GM12865 (cell line): Measurements from ENCODE around the gene OAS3.
A peak's percentile ranks its signal among the peaks of the same experiment; 100 is the strongest.

Experiments used
- DNase-seq: peaks from one replicate; pipeline ENCODE4 v3.0.0; 2010; ENCODE audit warnings: low read depth
- H3K4me3 ChIP-seq: 2 replicates; pipeline ENCODE4 v1.5.1; 2011; ENCODE audit warnings: mild to moderate bottlenecking, low read depth, low read length, control low read depth
- TF ChIP-seq, protein P1 (sequence below): IDR thresholded peaks from 2 replicates; pipeline ENCODE4 v1.5.1; 2011; ENCODE audit warnings: low read length, control low read depth, low read depth, inconsistent platforms; ENCODE audit not compliant: insufficient read depth; ENCODE audit errors: missing control alignments

OAS3 gene

DNA sequence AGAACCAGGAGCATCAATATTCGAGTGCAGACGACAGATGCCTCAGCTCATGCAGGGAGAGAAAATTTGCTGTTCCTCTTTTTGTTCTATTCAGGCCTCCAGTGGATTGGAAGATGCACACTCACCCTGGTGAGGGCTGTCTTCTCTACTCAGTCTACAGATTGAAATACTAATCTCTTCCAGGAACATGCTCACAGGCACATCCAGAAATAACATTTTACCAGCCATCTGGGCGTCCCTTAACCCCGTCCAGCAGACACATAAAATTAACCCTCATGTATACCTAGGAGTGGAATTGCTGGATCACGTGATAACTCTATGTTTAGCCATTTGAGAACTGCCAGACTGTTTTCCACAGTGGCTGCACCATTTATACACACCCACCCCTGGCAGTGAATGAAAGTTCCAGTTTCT lies 35.6 kb downstream of the OAS3 start:
- no peak overlapping the region for H3K4me3 ChIP-seq
- DNase-seq, result no peak
- TF ChIP-seq, protein P1, sequence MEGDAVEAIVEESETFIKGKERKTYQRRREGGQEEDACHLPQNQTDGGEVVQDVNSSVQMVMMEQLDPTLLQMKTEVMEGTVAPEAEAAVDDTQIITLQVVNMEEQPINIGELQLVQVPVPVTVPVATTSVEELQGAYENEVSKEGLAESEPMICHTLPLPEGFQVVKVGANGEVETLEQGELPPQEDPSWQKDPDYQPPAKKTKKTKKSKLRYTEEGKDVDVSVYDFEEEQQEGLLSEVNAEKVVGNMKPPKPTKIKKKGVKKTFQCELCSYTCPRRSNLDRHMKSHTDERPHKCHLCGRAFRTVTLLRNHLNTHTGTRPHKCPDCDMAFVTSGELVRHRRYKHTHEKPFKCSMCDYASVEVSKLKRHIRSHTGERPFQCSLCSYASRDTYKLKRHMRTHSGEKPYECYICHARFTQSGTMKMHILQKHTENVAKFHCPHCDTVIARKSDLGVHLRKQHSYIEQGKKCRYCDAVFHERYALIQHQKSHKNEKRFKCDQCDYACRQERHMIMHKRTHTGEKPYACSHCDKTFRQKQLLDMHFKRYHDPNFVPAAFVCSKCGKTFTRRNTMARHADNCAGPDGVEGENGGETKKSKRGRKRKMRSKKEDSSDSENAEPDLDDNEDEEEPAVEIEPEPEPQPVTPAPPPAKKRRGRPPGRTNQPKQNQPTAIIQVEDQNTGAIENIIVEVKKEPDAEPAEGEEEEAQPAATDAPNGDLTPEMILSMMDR, result no peak

DNA sequence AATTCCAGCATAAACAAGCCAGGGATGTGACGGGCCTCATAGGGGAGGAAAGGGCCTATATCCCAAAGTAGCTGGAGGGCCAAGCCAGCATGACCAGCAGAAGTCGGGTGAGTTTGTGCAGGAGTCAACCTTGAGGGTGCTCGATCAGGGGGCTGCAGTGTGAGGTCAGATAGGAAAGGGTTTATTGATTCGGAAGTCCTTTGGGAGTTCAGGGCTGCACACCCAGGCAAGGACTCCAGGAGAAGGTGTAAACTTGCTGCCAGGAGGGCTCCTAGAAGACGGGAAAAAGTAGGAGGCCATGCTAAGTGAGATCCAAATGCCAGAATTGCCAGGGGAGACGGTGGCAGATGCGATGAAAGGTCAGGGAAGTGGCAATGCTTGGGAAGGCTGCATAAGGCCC lies 36.6 kb downstream of the OAS3 start:
- TF ChIP-seq, protein P1, result no peak
- DNase-seq, result no peak
- H3K4me3 ChIP-seq, result no peak overlapping the region

DNA sequence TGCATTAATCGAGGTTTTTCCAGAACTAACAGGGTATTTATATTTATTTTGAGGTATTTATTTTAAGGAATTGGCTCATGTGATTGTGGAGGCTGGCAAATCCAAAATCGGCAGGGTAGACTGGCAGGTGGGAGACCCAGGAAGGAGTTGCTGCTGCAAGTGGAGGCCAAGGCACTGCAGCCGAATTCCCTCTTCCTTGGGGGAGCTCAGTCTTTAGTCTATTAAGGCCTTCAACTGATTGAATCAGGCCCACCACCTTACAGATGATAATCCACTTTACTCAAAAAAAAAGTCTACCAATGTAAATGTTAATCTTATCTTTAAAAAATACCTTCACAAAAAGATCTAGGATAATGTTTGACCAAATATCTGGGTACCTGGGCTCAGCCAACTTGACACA lies 38.9 kb downstream of the OAS3 start:
- H3K4me3 ChIP-seq, result peak overlapping the region; percentile 85
- DNase-seq, result no peak
- TF ChIP-seq, protein P1, result no peak

DNA sequence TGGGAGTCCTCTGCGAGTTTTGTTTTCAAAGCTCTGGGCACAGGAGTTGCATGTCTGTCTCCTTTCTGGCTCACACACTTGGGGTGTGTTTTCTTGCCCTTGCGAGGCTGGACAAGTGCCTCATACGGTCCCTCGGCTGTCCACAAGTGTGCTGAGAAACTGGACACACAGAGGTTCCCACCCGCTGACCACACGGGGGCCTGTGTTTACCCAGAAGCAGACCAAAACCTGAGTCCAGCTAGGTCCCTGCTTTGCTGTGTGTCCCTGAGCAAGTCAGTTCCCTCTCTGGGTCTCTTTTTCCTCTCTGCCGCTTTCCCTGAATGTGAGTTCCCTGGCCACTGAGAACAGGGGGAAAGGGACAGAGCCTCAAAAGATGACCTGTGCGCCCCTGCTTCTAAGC lies 39.4 kb downstream of the OAS3 start:
- peak overlapping the region; percentile 85 for H3K4me3 ChIP-seq
- TF ChIP-seq, protein P1, result no peak
- peak; percentile 44 for DNase-seq

DNA sequence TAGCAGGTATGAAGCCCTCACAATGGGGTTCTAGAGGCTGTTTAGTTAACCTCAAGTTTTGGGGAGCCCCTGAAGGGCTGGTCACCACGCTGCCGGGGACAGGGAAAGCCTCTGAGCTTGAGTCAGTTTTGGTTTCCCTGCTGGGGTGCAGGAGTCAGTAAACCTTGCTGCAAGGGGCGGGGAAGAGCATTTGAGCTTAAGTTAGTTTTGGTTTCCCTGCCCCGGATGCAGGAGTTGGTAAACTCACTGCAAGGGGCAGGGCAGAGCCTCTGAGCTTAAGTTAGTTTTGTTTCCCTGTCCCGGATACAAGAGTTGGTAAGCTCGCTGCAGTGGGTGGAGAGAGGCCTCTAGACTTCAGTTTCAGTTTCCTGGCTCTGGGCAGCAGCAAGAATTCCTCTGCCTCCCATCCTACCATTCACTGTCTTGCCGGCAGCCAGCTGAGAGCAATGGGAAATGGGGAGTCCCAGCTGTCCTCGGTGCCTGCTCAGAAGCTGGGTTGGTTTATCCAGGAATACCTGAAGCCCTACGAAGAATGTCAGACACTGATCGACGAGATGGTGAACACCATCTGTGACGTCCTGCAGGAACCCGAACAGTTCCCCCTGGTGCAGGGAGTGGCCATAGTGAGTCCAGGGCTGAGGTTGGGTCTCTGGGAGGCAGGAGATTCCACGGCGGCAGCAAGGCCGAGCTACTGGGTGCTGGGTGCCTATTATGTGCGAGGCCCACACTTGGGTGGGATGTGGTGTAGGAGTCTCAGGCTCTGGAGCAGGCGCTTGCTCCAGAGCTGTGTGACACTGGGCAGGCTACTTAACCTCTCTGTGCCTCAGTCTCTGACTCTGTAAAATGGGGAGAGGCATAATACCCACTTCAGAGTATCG lies 40.1 kb downstream of the OAS3 start, which contains the start of gene OAS2:
OAS2 (plus strand) TSS at position 357 of the 878 bp plus-strand sequence; CDS start at position 447, 90 bp downstream.
- TF ChIP-seq, protein P1, result no peak
- peak; percentile 99 for DNase-seq
- peak within 1 kb of the TSS; percentile 85 for H3K4me3 ChIP-seq

DNA sequence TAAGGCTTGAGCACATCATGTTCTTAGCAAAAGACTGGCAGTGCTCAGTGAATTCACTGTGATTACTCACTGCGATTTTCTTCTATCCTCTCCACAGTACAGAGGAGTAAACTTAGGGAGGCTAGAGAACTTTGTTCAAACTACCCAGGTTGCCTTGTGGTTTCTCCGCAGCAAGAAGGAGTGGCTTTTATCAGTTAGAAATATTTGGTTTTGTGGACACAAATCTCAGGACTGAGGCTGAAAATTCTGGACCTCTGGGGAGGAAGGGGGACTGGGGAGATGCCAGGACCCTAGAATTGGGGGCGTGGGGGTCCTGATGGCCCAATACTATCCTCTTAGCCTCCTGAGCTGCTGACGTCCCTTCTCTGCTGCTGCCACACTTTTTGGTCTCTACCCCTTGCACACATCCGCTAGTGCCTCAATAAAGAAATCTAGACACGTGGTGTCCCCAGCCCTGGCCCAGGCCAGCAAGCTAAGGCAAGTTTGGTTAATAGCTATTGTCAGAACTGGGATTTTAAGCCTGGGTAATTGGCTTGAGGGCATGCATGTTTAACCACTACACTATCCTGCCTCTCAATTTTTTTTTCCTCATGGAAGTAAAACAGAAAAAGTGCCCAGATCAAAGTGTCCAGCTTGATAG lies 40.9 kb downstream of the OAS3 start:
- TF ChIP-seq, protein P1, result no peak
- peak overlapping the region; percentile 85 for H3K4me3 ChIP-seq
- peak; percentile 83 for DNase-seq
